BE2C (cell line): Measurements from ENCODE around the gene ZNF732.
"Not testable (repeated sequence)": the region's sequence is repeated elsewhere in the genome, so short reads cannot be mapped to it uniquely, and the experiment has no call there.

Experiments used
- DNase-seq: peaks from one replicate; pipeline ENCODE4 v3.0.0-alpha.2; 2020
- H3K27me3 ChIP-seq: fragments of 250-450 bp; sonication (Bioruptor Pico); 2 replicates; pipeline ENCODE4 v1.5.1; 2020; ENCODE audit warnings: mild to moderate bottlenecking
- H3K36me3 ChIP-seq: fragments of 250-450 bp; sonication (Bioruptor Pico); 2 replicates; pipeline ENCODE4 v1.5.1; 2020; ENCODE audit warnings: mild to moderate bottlenecking
- H3K4me1 ChIP-seq: fragments of 250-450 bp; sonication (Bioruptor Pico); 2 replicates; pipeline ENCODE4 v1.5.1; 2020
- H3K4me3 ChIP-seq: 2 replicates; pipeline ENCODE4 v1.5.1; 2011; ENCODE audit warnings: low read depth, low read length
- H3K9me3 ChIP-seq: fragments of 250-450 bp; sonication (Bioruptor Pico); 2 replicates; pipeline ENCODE4 v1.5.1; 2020
- TF ChIP-seq, protein P1 (sequence below): IDR thresholded peaks from 2 replicates; pipeline ENCODE4 v1.5.1; 2012; ENCODE audit warnings: mild to moderate bottlenecking, low read depth, low read length

The ZNF732 gene

DNA sequence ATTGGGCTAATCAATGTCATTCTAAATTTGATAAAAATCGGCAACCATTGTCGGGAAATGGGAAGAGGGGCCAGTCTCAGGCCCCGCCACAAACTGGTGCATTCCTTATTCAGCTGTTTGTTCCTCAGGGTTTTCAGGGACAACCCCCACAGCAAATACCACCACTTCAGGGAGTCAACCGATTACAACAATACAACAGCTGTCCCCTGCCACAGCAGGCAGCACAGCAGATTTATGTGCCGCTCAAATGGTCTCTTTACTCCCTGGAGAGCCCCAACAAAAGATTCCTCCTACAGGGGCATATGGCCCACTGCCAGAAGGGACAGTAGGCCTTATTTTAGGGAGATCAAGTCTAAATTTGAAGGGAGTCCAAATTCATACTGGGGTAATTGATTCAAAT is 61.8 kb downstream of the ZNF732 start:
- no peak overlapping the region for H3K4me3 ChIP-seq
- no peak for DNase-seq
- H3K4me1 ChIP-seq: no peaks in the 10 kb centered on the region
- TF ChIP-seq, protein P1, sequence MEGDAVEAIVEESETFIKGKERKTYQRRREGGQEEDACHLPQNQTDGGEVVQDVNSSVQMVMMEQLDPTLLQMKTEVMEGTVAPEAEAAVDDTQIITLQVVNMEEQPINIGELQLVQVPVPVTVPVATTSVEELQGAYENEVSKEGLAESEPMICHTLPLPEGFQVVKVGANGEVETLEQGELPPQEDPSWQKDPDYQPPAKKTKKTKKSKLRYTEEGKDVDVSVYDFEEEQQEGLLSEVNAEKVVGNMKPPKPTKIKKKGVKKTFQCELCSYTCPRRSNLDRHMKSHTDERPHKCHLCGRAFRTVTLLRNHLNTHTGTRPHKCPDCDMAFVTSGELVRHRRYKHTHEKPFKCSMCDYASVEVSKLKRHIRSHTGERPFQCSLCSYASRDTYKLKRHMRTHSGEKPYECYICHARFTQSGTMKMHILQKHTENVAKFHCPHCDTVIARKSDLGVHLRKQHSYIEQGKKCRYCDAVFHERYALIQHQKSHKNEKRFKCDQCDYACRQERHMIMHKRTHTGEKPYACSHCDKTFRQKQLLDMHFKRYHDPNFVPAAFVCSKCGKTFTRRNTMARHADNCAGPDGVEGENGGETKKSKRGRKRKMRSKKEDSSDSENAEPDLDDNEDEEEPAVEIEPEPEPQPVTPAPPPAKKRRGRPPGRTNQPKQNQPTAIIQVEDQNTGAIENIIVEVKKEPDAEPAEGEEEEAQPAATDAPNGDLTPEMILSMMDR: no peak
- H3K27me3 ChIP-seq: no peaks in the 10 kb centered on the region
- H3K9me3 ChIP-seq: no peaks in the 10 kb centered on the region
- no peaks in the 10 kb centered on the region for H3K36me3 ChIP-seq

DNA sequence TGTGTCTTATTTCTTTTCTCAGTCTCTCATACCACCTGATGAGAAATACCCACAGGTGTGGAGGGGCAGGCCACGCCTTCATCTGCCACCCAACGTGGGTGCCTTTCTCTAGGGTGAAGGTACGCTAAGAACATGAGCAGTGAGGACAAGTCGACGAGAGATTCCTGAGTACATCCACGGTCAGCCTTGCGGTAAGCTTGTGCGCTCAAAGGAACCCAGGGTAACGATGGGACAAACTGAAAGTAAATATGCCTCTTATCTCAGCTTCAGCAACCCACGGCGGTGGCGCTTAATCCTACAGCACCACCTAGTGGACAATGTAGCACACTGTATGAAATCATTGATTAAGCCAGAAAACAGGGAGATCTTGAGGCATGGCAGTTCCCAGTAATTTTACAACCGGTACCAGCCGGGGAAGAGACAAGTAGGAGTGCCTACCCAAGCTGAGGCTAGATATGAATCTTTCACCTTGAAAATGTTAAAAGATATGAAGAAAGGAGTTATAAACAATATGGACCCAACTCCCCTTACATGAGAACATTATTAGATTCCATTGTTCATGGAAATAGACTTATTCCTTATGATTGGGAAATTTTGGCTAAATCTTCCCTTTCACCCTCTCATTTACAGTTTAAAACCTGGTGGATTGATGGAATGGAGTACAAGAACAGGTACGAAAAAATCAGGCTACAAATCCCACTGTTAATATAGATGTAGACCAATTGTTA is 63.0 kb downstream of the ZNF732 start:
- H3K36me3 ChIP-seq: no peaks in the 10 kb centered on the region
- H3K27me3 ChIP-seq: no peaks in the 10 kb centered on the region
- DNase-seq: peak; percentile 60
- H3K4me1 ChIP-seq: no peaks in the 10 kb centered on the region
- peak overlapping the region; percentile 69 for H3K4me3 ChIP-seq
- TF ChIP-seq, protein P1: peak; percentile 89
- H3K9me3 ChIP-seq: no peaks in the 10 kb centered on the region

DNA sequence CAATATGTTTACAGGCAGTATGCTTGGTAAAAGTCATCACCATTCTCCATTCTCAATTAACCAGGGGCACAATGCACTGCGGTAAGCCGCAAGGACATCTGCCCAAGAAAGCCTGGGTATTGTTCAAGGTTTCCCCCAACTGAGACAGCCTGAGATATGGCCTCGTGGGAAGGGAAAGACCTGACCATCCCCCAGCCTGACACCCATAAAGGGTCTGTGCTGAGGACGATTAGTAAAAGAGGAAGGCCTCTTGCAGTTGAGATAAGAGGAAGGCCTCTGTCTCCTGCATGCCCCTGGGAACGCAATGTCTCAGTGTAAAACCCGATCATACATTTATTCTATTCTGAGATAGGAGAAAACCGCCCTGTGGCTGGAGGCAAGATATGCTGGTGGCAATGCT is 63.9 kb downstream of the ZNF732 start:
- not testable (repeated sequence) for H3K4me1 ChIP-seq, H3K36me3 ChIP-seq, H3K9me3 ChIP-seq, H3K27me3 ChIP-seq, DNase-seq, H3K4me3 ChIP-seq

DNA sequence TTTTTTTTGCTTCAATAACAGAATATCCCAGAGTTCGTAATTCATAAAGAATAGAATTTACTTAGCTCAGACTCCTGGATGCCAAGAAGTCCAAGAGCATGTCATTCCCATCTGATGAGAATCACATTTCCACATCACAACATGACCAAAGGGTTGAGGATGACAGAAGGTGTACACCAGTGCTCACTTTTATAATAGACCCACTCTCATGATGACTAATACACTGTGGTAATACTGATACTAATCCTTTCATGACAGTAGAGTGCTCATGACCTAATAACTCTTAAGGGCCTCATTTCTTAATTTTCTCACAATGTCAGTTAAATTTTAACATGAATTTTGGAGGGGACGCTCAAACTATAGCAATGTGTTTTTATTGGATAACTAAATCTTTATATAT is 69.2 kb downstream of the ZNF732 start:
- no peaks in the 10 kb centered on the region for H3K36me3 ChIP-seq
- no peak for DNase-seq
- H3K4me3 ChIP-seq: no peak overlapping the region
- H3K27me3 ChIP-seq: no peaks in the 10 kb centered on the region
- no peaks in the 10 kb centered on the region for H3K4me1 ChIP-seq
- no peaks in the 10 kb centered on the region for H3K9me3 ChIP-seq
- TF ChIP-seq, protein P1: no peak

DNA sequence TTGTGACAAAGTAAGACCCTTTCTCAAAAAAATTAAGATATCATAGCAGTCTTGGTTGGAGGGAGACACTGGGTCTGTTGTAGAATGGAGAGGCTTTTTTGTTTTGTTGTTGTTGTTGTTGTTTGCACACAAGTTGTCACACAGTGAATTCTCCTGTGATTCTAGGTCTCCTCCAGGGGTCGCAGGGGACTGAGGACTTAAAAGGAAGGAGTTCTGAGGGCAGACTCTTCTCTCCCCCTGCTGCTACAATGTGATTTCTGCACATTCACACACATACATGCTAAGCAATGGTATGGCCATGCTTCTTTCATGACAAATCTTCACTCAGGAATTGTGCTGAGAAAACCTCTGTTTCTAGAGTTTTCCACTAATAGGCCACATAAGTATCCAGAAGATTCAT is 71.1 kb downstream of the ZNF732 start:
- no peak overlapping the region for H3K4me3 ChIP-seq
- DNase-seq: no peak
- TF ChIP-seq, protein P1: no peak
- H3K36me3 ChIP-seq: no peaks in the 10 kb centered on the region
- H3K9me3 ChIP-seq: no peaks in the 10 kb centered on the region
- no peaks in the 10 kb centered on the region for H3K27me3 ChIP-seq
- H3K4me1 ChIP-seq: no peaks in the 10 kb centered on the region

DNA sequence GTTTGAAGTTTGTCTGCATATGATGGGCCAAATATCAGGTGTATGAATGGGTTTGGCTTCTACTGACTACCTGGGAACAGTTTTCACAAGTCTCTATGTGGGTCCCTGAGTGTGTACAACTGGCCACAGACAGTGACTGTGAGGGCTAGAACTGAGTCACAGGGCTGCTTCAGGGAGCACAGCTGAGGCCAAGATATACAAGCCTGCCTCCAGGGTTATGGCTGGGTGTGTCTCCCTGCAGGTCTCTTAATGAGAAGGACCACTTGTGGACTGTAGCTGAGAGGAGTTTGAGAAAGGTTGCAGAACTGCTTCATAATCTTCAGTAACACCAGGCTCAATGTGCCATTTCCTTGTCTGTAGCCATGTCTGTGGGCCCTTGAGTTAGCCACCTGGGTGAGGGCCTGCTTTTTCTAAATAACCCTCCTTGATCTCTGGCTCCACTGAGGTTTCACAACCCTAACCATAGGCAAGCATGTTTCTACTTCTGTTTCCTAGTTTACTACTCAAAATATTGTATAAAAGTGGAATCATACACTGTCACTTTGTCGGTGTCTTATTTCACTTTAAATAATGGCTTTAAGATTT is 81.3 kb downstream of the ZNF732 start:
- Histone ChIP-seq H3K27me3 (no peaks in the 10 kb centered on the region), H3K4me1 (no peaks in the 10 kb centered on the region), H3K36me3 (no peaks in the 10 kb centered on the region), H3K4me3 (no peak overlapping the region), H3K9me3 (no peaks in the 10 kb centered on the region)
- DNase-seq: no peak
- TF ChIP-seq, protein P1: no peak
